HL-60 (cell line): ENCODE results near the gene APPL1.

Experiments
- CTCF ChIP-seq: IDR thresholded peaks from one replicate; pipeline ENCODE4 v1.5.1; 2011; ENCODE audit warnings: low read length, control low read depth, inconsistent platforms; ENCODE audit not compliant: insufficient read depth
- POLR2AphosphoS5 ChIP-seq: IDR thresholded peaks from 2 replicates; pipeline ENCODE4 v1.6.1; 2012; ENCODE audit warnings: low read depth
- REST ChIP-seq: IDR thresholded peaks from 2 replicates; pipeline ENCODE4 v1.6.1; 2012; ENCODE audit warnings: low read depth; ENCODE audit not compliant: insufficient replicate concordance

- TF ChIP-seq CTCF (no peak), REST (no peak), POLR2AphosphoS5 (no peak)
Observed at GRCh38 chr3:57252404-57252803, 24.9 kb downstream of the APPL1 start.
